Measurements from ENCODE around the gene BBOF1.
A peak's percentile ranks its signal among the peaks of the same experiment; 100 is the strongest.

The BBOF1 gene

DNA sequence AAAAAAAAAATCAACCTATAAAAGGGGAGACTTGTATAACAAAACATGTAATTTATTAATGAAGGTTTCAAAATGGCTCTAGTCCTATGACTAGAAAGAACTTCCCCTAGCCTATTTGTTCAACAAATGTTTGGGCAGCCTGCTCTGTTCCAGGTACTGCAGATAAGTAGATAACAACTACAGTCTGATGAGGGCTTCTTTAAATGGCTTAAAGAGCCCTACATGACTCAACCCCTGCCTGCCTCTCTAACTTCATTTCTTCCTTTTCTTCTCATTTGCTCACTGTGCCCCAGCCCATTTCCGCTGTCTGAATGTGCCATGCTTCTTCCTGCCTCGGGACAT is 43.6 kb downstream of the BBOF1 start:
- no peaks in the 10 kb centered on the region for H3K27me3 ChIP-seq (ENCODE audit: control insufficient read depth in 1 of 2, insufficient read depth in 2 of 2, low read length in 2 of 2)
- no peak overlapping the region for H3K9ac ChIP-seq (ENCODE audit: low read depth in 1 of 2, low read length in 2 of 2)
- no peak overlapping the region for H3K4me3 ChIP-seq (ENCODE audit: low read depth in 1 of 2, low read length in 2 of 2)
- H3K9me3 ChIP-seq (ENCODE audit: control insufficient read depth in 1 of 2, low read length in 2 of 2), result no peaks in the 10 kb centered on the region
- no peak overlapping the region for H3K27ac ChIP-seq (ENCODE audit: low read depth, low read length)
- no peaks in the 10 kb centered on the region for H3K4me1 ChIP-seq (ENCODE audit: control insufficient read depth in 1 of 2, insufficient read depth in 2 of 2, low read length in 2 of 2)
- peaks cover 9 to 23% of the 10 kb centered on the region in 2 donors for H3K36me3 ChIP-seq (ENCODE audit: control insufficient read depth in 1 of 2, insufficient read depth in 2 of 2, low read length in 2 of 2)

DNA sequence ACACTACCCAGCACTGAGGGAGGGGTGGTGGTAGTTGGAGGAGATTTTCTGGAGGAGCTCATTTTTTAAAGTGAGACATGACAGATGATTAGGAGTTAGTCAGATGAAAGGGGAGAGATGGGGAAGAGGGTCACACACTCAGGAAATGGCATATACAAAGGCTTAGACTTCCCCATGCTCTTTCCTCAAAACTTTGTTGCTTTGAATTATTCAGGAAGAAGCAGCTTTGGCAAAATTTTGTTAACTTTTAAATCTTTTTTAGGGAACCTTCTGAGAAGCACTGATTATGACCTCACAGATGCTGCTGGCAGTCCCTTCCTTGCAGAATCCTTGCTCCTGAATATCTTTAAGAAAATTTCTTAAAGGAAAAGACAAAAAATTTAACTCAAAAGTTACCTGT is 45.3 kb downstream of the BBOF1 start:
- Histone ChIP-seq H3K27me3 (ENCODE audit: control insufficient read depth in 1 of 2, insufficient read depth in 2 of 2, low read length in 2 of 2) (no peaks in the 10 kb centered on the region), H3K36me3 (ENCODE audit: control insufficient read depth in 1 of 2, insufficient read depth in 2 of 2, low read length in 2 of 2) (peaks cover 9 to 25% of the 10 kb centered on the region in 2 donors)

DNA sequence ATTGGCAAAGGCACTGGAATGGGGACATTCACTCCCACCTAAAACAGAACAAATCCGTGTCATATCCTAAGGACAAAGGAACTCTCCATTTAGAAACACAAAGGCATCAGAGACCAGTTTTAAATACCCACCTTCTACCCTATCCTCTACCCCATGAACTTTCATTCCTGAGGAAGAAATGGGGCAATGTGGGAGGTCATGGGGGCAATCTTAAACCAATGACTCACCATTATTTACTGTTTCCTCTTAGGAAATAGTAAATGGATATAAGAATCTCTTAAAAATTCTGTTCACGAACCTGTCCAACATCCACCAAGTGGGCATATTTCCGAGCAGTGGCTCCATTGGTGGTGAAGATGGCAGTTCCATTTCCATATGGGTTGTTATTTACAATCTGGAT is 45.7 kb downstream of the BBOF1 start:
- no peaks in the 10 kb centered on the region for H3K4me1 ChIP-seq (ENCODE audit: control insufficient read depth in 1 of 2, insufficient read depth in 2 of 2, low read length in 2 of 2)
- H3K9ac ChIP-seq (ENCODE audit: low read depth in 1 of 2, low read length in 2 of 2), result no peak overlapping the region
- no peaks in the 10 kb centered on the region for H3K27me3 ChIP-seq (ENCODE audit: control insufficient read depth in 1 of 2, insufficient read depth in 2 of 2, low read length in 2 of 2)
- no peaks in the 10 kb centered on the region for H3K9me3 ChIP-seq (ENCODE audit: control insufficient read depth in 1 of 2, low read length in 2 of 2)
- H3K4me3 ChIP-seq (ENCODE audit: low read depth in 1 of 2, low read length in 2 of 2), result no peak overlapping the region
- H3K36me3 ChIP-seq (ENCODE audit: control insufficient read depth in 1 of 2, insufficient read depth in 2 of 2, low read length in 2 of 2), result peaks cover 9 to 25% of the 10 kb centered on the region in 2 donors
- H3K27ac ChIP-seq (ENCODE audit: low read depth, low read length), result no peak overlapping the region

More for the DNA sequence above, 45.3 kb downstream of the BBOF1 start:
- Histone ChIP-seq H3K4me1 (ENCODE audit: control insufficient read depth in 1 of 2, insufficient read depth in 2 of 2, low read length in 2 of 2) (no peaks in the 10 kb centered on the region), H3K27ac (ENCODE audit: low read depth, low read length) (no peak overlapping the region), H3K4me3 (ENCODE audit: low read depth in 1 of 2, low read length in 2 of 2) (no peak overlapping the region), H3K9ac (ENCODE audit: low read depth in 1 of 2, low read length in 2 of 2) (no peak overlapping the region), H3K9me3 (ENCODE audit: control insufficient read depth in 1 of 2, low read length in 2 of 2) (no peaks in the 10 kb centered on the region)

- Histone ChIP-seq H3K36me3 (ENCODE audit: control insufficient read depth in 1 of 2, insufficient read depth in 2 of 2, low read length in 2 of 2) (peaks cover 10 to 22% of the 10 kb centered on the region in 2 donors), H3K9ac (ENCODE audit: low read depth in 1 of 2, low read length in 2 of 2) (no peak overlapping the region), H3K4me1 (ENCODE audit: control insufficient read depth in 1 of 2, insufficient read depth in 2 of 2, low read length in 2 of 2) (no peaks in the 10 kb centered on the region), H3K9me3 (ENCODE audit: control insufficient read depth in 1 of 2, low read length in 2 of 2) (no peaks in the 10 kb centered on the region), H3K27ac (ENCODE audit: low read depth, low read length) (no peak overlapping the region), H3K4me3 (ENCODE audit: low read depth in 1 of 2, low read length in 2 of 2) (no peak overlapping the region), H3K27me3 (ENCODE audit: control insufficient read depth in 1 of 2, insufficient read depth in 2 of 2, low read length in 2 of 2) (no peaks in the 10 kb centered on the region)
These were observed 46.8 kb downstream of the BBOF1 start for GRCh38 chr14:74065746-74066575.

GRCh38 chr14:74077401-74077800 is 58.3 kb downstream of the BBOF1 start:
- Histone ChIP-seq H3K4me1 (ENCODE audit: control insufficient read depth in 1 of 2, insufficient read depth in 2 of 2, low read length in 2 of 2) (peaks cover 0 to 8% of the 10 kb centered on the region in 2 donors), H3K9me3 (ENCODE audit: control insufficient read depth in 1 of 2, low read length in 2 of 2) (no peaks in the 10 kb centered on the region), H3K36me3 (ENCODE audit: control insufficient read depth in 1 of 2, insufficient read depth in 2 of 2, low read length in 2 of 2) (peaks cover 0 to 7% of the 10 kb centered on the region in 2 donors), H3K27me3 (ENCODE audit: control insufficient read depth in 1 of 2, insufficient read depth in 2 of 2, low read length in 2 of 2) (no peaks in the 10 kb centered on the region), H3K9ac (ENCODE audit: low read depth in 1 of 2, low read length in 2 of 2) (no peak overlapping the region), H3K27ac (ENCODE audit: low read depth, low read length) (no peak overlapping the region), H3K4me3 (ENCODE audit: low read depth in 1 of 2, low read length in 2 of 2) (no peak overlapping the region)

DNA sequence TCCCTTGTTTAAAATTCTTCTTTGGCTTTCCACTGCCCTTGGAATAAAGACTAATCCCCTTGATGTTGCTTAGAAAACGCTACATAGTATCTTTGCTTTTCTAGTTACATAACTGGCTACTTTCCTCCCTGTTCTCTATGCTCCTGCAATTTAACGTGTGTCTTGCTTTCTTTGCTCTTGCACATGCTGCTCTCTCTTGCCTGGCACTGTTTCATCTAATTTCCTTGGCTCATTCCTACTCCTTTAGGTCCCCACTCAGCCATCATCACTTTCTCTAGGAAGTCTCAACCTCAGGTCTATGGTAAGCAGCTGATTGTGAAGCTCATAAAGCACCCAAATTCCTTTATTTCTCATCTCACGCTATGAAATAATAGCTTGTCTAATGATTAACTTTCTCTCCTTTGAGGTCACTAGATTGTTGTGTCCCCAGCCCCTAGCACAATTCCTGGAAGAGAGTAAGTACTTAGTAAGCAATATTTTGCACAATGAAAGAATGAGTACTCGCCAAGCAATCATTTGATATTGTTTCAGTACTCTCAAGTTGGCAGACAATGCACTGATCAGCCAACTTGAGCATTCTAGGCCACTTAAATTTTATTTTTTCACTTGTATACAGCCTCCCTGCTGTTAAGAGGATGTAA is 61.8 kb downstream of the BBOF1 start:
- no peak overlapping the region for H3K9ac ChIP-seq (ENCODE audit: low read depth in 1 of 2, low read length in 2 of 2)
- no peak overlapping the region for H3K4me3 ChIP-seq (ENCODE audit: low read depth in 1 of 2, low read length in 2 of 2)
- H3K27me3 ChIP-seq (ENCODE audit: control insufficient read depth in 1 of 2, insufficient read depth in 2 of 2, low read length in 2 of 2), result no peaks in the 10 kb centered on the region
- peaks cover 19 to 23% of the 10 kb centered on the region in 2 donors for H3K4me1 ChIP-seq (ENCODE audit: control insufficient read depth in 1 of 2, insufficient read depth in 2 of 2, low read length in 2 of 2)
- H3K27ac ChIP-seq (ENCODE audit: low read depth, low read length), result no peak overlapping the region
- H3K36me3 ChIP-seq (ENCODE audit: control insufficient read depth in 1 of 2, insufficient read depth in 2 of 2, low read length in 2 of 2), result no peaks in the 10 kb centered on the region
- H3K9me3 ChIP-seq (ENCODE audit: control insufficient read depth in 1 of 2, low read length in 2 of 2), result no peaks in the 10 kb centered on the region

DNA sequence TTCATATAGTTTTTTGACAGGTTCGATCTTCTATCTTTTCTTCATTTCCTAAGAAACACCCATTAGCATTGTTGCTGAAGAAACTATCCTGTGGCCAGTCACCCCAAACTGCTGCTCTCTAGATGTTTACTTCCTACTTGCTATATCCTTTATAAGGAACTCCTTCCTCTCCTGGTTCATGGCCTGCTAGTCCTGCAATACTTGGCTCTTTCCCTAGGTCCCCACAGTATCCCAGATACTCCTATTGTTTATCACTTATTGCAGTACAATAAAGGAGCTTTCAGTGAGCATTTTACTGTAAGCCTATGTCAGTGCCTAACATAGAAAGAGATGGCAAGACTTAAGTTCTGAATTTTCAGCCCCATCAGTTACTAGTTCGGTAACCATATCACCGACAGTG is 62.3 kb downstream of the BBOF1 start:
- Histone ChIP-seq H3K36me3 (ENCODE audit: control insufficient read depth in 1 of 2, insufficient read depth in 2 of 2, low read length in 2 of 2) (no peaks in the 10 kb centered on the region), H3K4me3 (ENCODE audit: low read depth in 1 of 2, low read length in 2 of 2) (no peak overlapping the region), H3K9ac (ENCODE audit: low read depth in 1 of 2, low read length in 2 of 2) (no peak overlapping the region), H3K9me3 (ENCODE audit: control insufficient read depth in 1 of 2, low read length in 2 of 2) (no peaks in the 10 kb centered on the region), H3K4me1 (ENCODE audit: control insufficient read depth in 1 of 2, insufficient read depth in 2 of 2, low read length in 2 of 2) (peaks cover 21 to 24% of the 10 kb centered on the region in 2 donors), H3K27ac (ENCODE audit: low read depth, low read length) (no peak overlapping the region), H3K27me3 (ENCODE audit: control insufficient read depth in 1 of 2, insufficient read depth in 2 of 2, low read length in 2 of 2) (no peaks in the 10 kb centered on the region)

GRCh38 chr14:74083161-74083560 is 64.0 kb downstream of the BBOF1 start:
- Histone ChIP-seq H3K36me3 (ENCODE audit: control insufficient read depth in 1 of 2, insufficient read depth in 2 of 2, low read length in 2 of 2) (no peaks in the 10 kb centered on the region), H3K27me3 (ENCODE audit: control insufficient read depth in 1 of 2, insufficient read depth in 2 of 2, low read length in 2 of 2) (no peaks in the 10 kb centered on the region), H3K27ac (ENCODE audit: low read depth, low read length) (no peak overlapping the region), H3K9ac (ENCODE audit: low read depth in 1 of 2, low read length in 2 of 2) (peak overlapping the region in 1 of 2 donors; percentile 89), H3K4me1 (ENCODE audit: control insufficient read depth in 1 of 2, insufficient read depth in 2 of 2, low read length in 2 of 2) (peaks cover 21 to 24% of the 10 kb centered on the region in 2 donors), H3K4me3 (ENCODE audit: low read depth in 1 of 2, low read length in 2 of 2) (peak overlapping the region; percentile 92 to 98), H3K9me3 (ENCODE audit: control insufficient read depth in 1 of 2, low read length in 2 of 2) (no peaks in the 10 kb centered on the region)

DNA sequence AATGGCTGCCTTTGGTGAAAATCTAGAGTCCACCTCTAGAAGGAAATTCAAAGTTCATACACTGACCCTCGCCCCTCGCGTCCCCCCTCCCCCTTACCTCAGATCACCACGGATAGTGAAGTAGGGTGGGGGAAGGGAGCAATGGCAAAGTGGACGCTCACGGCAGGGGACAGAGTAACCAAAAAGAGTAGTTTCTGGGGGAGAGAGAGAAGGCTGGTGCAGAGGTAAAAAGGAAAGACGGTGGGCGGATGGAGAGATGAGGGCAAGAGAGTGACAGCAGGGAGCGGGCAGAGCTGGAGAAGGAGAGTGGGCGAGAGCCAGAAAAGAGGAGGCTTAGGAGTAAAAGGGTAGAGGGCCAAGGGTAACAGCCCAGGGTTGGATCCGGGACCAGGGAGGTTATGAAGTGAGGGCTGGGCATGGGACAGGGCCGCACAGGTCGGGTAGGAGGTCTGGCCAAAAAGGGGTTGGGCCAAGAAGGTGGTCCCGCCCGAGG is 64.7 kb downstream of the BBOF1 start:
- no peaks in the 10 kb centered on the region for H3K27me3 ChIP-seq (ENCODE audit: control insufficient read depth in 1 of 2, insufficient read depth in 2 of 2, low read length in 2 of 2)
- peak overlapping the region; percentile 79 for H3K27ac ChIP-seq (ENCODE audit: low read depth, low read length)
- no peaks in the 10 kb centered on the region for H3K36me3 ChIP-seq (ENCODE audit: control insufficient read depth in 1 of 2, insufficient read depth in 2 of 2, low read length in 2 of 2)
- peaks cover 21 to 24% of the 10 kb centered on the region in 2 donors for H3K4me1 ChIP-seq (ENCODE audit: control insufficient read depth in 1 of 2, insufficient read depth in 2 of 2, low read length in 2 of 2)
- no peaks in the 10 kb centered on the region for H3K9me3 ChIP-seq (ENCODE audit: control insufficient read depth in 1 of 2, low read length in 2 of 2)
- peak overlapping the region; percentile 89 to 96 for H3K9ac ChIP-seq (ENCODE audit: low read depth in 1 of 2, low read length in 2 of 2)
- peak overlapping the region; percentile 92 to 98 for H3K4me3 ChIP-seq (ENCODE audit: low read depth in 1 of 2, low read length in 2 of 2)

DNA sequence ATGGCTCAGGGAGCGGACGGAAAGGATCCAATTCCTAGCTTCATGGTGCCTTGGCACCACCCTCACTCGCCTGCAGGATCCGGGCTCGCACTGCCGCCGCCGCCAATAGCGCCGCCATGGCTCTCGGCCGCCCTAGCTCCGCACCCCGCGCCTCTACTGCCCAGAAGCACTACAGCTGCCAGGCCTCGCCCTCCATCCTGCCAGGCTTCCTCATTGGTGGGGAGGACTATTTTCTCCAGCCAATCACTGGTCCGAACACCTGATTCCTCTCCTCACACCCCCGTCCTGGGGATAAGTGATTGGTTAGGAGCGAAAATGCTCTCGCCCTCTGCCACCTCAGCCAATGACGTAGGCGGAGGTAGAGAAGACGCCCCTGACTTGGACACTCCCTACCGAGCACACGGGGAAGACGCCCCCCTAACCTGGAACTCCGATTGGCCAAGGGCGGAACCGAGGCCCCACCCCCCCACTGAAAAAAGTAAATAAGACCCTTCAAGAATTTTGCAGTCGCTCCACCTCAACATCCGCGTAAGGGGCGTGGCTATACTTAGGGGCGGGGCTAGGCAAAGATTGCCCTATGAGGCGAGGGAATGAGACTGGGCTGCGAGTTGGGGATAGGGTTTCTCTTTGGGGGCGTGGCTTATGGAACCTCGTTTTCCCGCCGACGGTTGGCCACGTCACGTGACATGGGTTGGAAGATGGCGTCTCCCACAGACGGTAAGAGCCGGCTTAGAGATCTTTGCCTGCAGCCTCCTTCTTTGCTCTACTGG is 65.3 kb downstream of the BBOF1 start, which contains the start of the genes ALDH6A1 and LIN52:
ALDH6A1 (minus strand) TSS at position 177 of the 770 bp plus-strand sequence; CDS start at position 118, 59 bp downstream.
LIN52 (plus strand) TSS at position 680 of the 770 bp plus-strand sequence; CDS start at position 699, 19 bp downstream.
- no peaks in the 10 kb centered on the region for H3K9me3 ChIP-seq (ENCODE audit: control insufficient read depth in 1 of 2, low read length in 2 of 2)
- peak within 1 kb of the TSS; percentile 92 to 98 for H3K4me3 ChIP-seq (ENCODE audit: low read depth in 1 of 2, low read length in 2 of 2)
- peak within 1 kb of the TSS; percentile 79 for H3K27ac ChIP-seq (ENCODE audit: low read depth, low read length)
- H3K9ac ChIP-seq (ENCODE audit: low read depth in 1 of 2, low read length in 2 of 2), result peak within 1 kb of the TSS; percentile 89 to 96
- H3K27me3 ChIP-seq (ENCODE audit: control insufficient read depth in 1 of 2, insufficient read depth in 2 of 2, low read length in 2 of 2), result no peaks in the 10 kb centered on the region
- H3K36me3 ChIP-seq (ENCODE audit: control insufficient read depth in 1 of 2, insufficient read depth in 2 of 2, low read length in 2 of 2), result no peaks in the 10 kb centered on the region
- H3K4me1 ChIP-seq (ENCODE audit: control insufficient read depth in 1 of 2, insufficient read depth in 2 of 2, low read length in 2 of 2), result peaks cover 21 to 24% of the 10 kb centered on the region in 2 donors
